ENCODE measurements around the gene SLC26A11. TPM values are rescaled to one million over a fixed set of nuclear protein-coding genes. Genes with fewer than 3 reads are reported as not detected.
A peak's percentile ranks its signal among the peaks of the same experiment; 100 is the strongest.

Gene SLC26A11
- total RNA-seq, 3 donors from 2014 or later (not counting 1 experiment from before 2014, with no cell fraction given): 33.9 to 37.6 (median 35.8) TPM

DNA sequence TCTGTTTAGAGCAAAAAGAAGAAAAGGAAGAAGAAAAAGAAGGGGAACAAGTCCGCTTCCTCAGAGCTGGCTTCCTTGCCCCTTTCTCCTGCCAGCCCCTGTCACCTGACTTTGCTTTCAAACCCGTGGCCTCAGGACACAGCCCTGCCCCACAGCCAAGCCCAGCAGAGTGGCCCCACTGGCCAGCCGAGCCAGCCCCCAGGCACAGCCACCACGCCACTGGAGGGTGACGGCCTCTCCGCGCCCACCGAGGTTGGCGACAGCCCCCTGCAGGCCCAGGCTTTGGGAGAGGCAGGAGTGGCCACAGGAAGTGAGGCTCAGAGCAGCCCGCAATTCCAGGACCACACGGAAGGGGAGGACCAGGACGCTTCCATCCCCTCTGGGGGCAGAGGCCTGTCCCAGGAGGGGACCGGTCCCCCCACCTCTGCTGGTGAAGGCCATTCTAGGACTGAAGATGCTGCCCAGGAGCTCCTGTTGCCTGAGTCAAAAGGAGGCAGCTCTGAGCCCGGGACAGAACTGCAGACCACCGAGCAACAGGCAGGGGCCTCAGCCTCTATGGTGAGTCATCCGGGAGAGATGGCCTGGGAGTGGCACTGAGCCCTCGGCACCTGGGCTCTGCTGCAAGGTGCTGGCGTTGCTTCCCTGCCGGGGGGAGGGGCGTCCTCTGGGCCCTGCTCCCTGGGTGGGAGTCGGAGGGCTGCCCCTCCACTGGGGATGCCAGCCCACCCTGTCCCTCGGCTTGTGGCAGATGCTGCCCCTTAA lies 67.8 kb downstream of the SLC26A11 start:
- no peak overlapping the region for H3K27ac ChIP-seq (ENCODE audit: low read length)

DNA sequence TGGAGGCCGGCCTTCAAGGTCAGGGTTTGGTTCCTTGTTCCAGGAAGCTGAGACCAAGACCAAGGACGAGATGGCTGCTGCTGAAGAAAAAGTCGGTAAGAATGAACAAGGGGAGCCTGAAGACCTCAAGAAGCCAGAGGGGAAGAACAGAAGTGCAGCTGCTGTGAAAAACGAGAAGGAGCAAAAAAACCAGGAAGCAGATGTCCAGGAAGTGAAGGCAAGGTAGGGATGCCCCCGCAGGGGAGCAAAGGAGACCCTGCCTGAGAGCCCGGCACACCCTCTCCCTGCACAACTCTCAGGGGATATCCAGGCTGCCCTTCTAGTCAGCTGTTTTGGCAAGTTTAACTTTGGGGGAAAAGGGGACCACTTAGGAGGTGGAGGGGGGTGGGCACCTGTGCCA lies 69.4 kb downstream of the SLC26A11 start:
- H3K36me3 Mint-ChIP-seq: peaks cover 7% of the 10 kb centered on the region
- DNase-seq (no peak), ATAC-seq (no peak)
- WGBS (ENCODE audit: insufficient coverage): 47% methylated on average over 6 of the region's 6 CpGs
- no peaks in the 10 kb centered on the region for H3K27me3 ChIP-seq (ENCODE audit: control insufficient read depth, insufficient read depth, low read length)
- H3K9me3 ChIP-seq (ENCODE audit: control insufficient read depth, insufficient read depth, low read length): no peaks in the 10 kb centered on the region
- TF ChIP-seq, protein P1, sequence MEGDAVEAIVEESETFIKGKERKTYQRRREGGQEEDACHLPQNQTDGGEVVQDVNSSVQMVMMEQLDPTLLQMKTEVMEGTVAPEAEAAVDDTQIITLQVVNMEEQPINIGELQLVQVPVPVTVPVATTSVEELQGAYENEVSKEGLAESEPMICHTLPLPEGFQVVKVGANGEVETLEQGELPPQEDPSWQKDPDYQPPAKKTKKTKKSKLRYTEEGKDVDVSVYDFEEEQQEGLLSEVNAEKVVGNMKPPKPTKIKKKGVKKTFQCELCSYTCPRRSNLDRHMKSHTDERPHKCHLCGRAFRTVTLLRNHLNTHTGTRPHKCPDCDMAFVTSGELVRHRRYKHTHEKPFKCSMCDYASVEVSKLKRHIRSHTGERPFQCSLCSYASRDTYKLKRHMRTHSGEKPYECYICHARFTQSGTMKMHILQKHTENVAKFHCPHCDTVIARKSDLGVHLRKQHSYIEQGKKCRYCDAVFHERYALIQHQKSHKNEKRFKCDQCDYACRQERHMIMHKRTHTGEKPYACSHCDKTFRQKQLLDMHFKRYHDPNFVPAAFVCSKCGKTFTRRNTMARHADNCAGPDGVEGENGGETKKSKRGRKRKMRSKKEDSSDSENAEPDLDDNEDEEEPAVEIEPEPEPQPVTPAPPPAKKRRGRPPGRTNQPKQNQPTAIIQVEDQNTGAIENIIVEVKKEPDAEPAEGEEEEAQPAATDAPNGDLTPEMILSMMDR (IDR thresholded peaks at IDR 0.05): no peak
- H3K27ac Mint-ChIP-seq: peak overlapping the region; percentile 53 to 72
- H3K4me1 Mint-ChIP-seq: peaks cover 16 to 30% of the 10 kb centered on the region in 2 donors
- intact Hi-C loops (cut with micrococcal nuclease): no loop called here
- no peak overlapping the region for H3K4me3 Mint-ChIP-seq
- no peak overlapping the region for H3K27ac ChIP-seq (ENCODE audit: low read length)
- H3K4me1 ChIP-seq (ENCODE audit: control insufficient read depth, insufficient read depth, low read length): peaks cover 2% of the 10 kb centered on the region
- H3K4me3 ChIP-seq (ENCODE audit: low read length): no peak overlapping the region
- no peaks in the 10 kb centered on the region for H3K9me3 Mint-ChIP-seq
- peaks cover 90% of the 10 kb centered on the region for H3K36me3 ChIP-seq (ENCODE audit: control insufficient read depth, insufficient read depth, low read length)
- H3K27me3 Mint-ChIP-seq (ENCODE audit: low read depth in 2 of 2): no peaks in the 10 kb centered on the region

More for the DNA sequence above, 67.8 kb downstream of the SLC26A11 start:
- Histone ChIP-seq H3K9me3 (ENCODE audit: control insufficient read depth, insufficient read depth, low read length) (no peaks in the 10 kb centered on the region), H3K36me3 (ENCODE audit: control insufficient read depth, insufficient read depth, low read length) (peaks cover 84% of the 10 kb centered on the region), H3K4me3 (ENCODE audit: low read length) (no peak overlapping the region), H3K27me3 (ENCODE audit: control insufficient read depth, insufficient read depth, low read length) (no peaks in the 10 kb centered on the region), H3K4me1 (ENCODE audit: control insufficient read depth, insufficient read depth, low read length) (peaks cover 10% of the 10 kb centered on the region)
- peaks cover 7% of the 10 kb centered on the region for H3K36me3 Mint-ChIP-seq
- H3K4me1 Mint-ChIP-seq: peaks cover 12 to 26% of the 10 kb centered on the region in 2 donors
- no peak overlapping the region for H3K4me3 Mint-ChIP-seq
- intact Hi-C loops (cut with micrococcal nuclease): no loop called here
- WGBS (ENCODE audit: insufficient coverage): 88% methylated on average over 21 of the region's 22 CpGs
- peak overlapping the region; percentile 75 for H3K27ac Mint-ChIP-seq
- TF ChIP-seq, protein P1 (IDR thresholded peaks at IDR 0.05): no peak
- no peaks in the 10 kb centered on the region for H3K27me3 Mint-ChIP-seq (ENCODE audit: low read depth in 2 of 2)
- DNase-seq (no peak), ATAC-seq (no peak)
- H3K9me3 Mint-ChIP-seq: no peaks in the 10 kb centered on the region

DNA sequence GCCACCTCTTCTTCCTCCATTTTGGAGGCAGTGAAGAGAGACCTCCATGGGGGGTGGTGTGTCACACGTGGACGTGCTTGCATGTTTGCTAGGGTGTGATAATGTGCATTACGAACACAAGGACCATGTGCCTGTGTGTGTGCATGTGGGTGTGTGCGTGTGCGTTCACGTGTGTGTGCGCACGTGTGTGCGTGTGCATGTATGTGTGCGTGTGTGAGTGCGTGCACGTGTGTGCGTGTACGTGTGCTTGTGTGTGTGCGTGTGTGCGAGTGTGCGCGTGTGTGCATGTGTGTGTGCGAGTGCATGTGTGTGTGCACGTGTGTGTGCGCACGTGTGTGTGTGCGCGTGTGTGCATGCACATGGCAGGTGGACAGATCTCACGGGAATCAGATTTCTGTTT lies 69.9 kb downstream of the SLC26A11 start:
- Mint-ChIP-seq H3K9me3 (no peaks in the 10 kb centered on the region), H3K27ac (no peak overlapping the region), H3K4me3 (no peak overlapping the region), H3K27me3 (ENCODE audit: low read depth in 2 of 2) (no peaks in the 10 kb centered on the region), H3K36me3 (peaks cover 7% of the 10 kb centered on the region), H3K4me1 (peaks cover 12 to 27% of the 10 kb centered on the region in 2 donors)
- TF ChIP-seq, protein P1 (IDR thresholded peaks at IDR 0.05): no peak
- intact Hi-C loops (cut with micrococcal nuclease): no loop called here
- 97% methylated on average over 25 of the region's 25 CpGs for WGBS (ENCODE audit: insufficient coverage)
- H3K9me3 ChIP-seq (ENCODE audit: control insufficient read depth, insufficient read depth, low read length): no peaks in the 10 kb centered on the region
- DNase-seq (no peak), ATAC-seq (peak in 1 of 3 donors; percentile 30)
- no peaks in the 10 kb centered on the region for H3K4me1 ChIP-seq (ENCODE audit: control insufficient read depth, insufficient read depth, low read length)
- no peak overlapping the region for H3K27ac ChIP-seq (ENCODE audit: low read length)
- H3K36me3 ChIP-seq (ENCODE audit: control insufficient read depth, insufficient read depth, low read length): peaks cover 93% of the 10 kb centered on the region
- H3K27me3 ChIP-seq (ENCODE audit: control insufficient read depth, insufficient read depth, low read length): no peaks in the 10 kb centered on the region
- no peak overlapping the region for H3K4me3 ChIP-seq (ENCODE audit: low read length)
